ELF-1 (cell line): Measurements from ENCODE around the gene GALT.

Experiments used
- DNase-seq: peaks from one replicate; pipeline ENCODE4 v3.0.0-alpha.2; 2016; ENCODE audit warnings: low read depth, low spot score

Gene GALT

DNA sequence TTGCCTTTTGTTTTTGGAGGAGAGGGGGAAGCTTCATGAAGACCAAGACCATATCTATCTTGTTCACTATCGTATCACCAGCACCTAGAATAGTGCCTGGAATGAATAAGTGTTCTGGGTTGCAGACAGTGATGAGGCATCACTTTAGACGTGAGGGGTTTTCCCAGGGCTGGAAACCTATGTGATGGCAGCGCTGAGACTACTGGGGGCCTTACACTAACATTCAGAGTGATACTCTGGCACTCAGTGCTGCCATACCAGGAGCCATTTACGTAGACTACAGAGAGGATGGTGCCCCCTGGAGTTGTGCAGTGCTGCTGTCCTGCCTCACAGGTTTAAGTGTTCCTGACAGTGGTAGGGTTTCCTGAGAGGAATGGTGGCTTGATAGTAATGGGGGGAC lies 37.7 kb downstream of the GALT start:
- DNase-seq, result no peak

- no peak for DNase-seq
Observed at GRCh38 chr9:34684816-34685215, 38.3 kb downstream of the GALT start.

DNA sequence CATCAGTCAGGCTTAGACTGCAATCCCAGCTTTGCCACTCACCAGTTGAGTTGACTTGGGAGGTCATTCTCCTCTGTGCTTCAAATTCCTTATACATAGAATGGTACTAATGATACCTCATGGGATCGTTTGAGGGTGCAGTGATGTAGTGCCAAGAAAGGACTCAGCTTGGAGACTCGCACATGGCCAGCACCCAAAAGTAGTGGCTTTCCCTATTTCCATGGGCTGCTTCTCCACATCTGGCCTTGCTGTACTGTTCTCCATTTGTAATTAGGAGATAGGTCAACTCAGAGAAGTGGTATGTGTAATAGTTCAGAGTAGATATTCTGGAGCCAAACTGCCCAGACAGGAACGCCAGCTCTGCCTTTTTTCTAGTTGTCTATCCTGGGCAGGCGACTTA lies 39.1 kb downstream of the GALT start:
- no peak for DNase-seq

GRCh38 chr9:34686231-34686630 lies 39.8 kb downstream of the GALT start:
- no peak for DNase-seq

- no peak for DNase-seq
Observed at GRCh38 chr9:34686732-34687131, 40.3 kb downstream of the GALT start.

- no peak for DNase-seq
Observed at GRCh38 chr9:34687276-34688030, 41.0 kb downstream of the GALT start.

DNA sequence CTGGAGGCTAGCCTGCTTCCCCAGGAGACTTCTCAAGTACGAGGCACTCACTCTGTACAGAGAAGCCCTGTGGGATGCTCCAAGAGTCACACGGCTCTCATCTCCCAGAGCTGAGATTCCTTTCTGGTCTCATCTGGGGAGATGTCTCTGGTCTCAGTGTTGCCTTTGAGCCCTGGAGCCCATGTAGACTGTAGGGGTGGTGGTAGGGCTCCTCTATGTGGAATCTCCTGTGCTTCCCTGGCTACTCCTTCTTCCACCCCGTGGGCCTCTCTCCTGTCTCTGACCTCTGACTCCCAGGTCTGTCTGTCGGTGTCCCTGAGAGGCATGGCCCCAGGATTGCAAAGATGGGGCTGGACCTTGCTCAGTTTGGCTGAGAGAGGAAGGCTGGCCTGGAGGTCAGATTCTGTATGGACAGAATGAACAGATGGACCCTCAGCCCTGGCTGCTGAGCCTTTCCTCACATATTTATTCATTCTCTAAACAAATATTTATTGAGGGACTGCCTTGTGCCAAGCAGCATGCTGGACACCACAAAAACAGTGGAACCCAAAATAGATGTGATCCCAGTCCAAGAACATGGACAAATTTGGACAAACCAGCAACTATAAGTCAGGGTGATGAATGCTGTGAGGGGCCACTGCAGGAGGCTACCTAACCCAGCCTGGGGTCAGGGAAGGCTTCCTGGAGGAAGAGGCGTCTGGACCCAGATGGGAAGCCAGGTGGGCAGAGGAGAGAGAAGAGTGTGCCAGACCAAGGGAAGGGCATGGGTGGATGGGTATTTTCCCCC lies 42.0 kb downstream of the GALT start:
- no peak for DNase-seq

- no peak for DNase-seq
Observed at GRCh38 chr9:34689116-34689470, 42.6 kb downstream of the GALT start.

DNA sequence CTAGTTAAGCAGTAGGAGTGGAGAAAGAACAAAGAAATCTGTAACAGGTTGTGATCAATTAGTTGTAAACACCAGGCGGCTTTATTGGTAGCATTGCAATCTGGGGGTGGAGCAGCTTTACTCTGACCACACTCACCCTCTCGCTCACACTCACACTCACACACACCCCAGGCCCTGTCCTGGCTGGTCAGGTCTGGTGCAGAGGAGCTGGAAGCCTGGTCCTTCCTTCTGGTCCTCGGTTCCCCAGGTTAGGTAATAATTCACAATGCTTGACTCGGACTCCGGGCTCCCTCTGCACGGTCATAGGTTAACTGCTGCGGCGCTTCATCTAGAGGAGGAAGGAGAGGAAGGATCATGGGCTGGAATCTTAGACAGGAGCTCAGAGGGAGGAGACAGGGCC lies 43.0 kb downstream of the GALT start:
- DNase-seq, result no peak

DNA sequence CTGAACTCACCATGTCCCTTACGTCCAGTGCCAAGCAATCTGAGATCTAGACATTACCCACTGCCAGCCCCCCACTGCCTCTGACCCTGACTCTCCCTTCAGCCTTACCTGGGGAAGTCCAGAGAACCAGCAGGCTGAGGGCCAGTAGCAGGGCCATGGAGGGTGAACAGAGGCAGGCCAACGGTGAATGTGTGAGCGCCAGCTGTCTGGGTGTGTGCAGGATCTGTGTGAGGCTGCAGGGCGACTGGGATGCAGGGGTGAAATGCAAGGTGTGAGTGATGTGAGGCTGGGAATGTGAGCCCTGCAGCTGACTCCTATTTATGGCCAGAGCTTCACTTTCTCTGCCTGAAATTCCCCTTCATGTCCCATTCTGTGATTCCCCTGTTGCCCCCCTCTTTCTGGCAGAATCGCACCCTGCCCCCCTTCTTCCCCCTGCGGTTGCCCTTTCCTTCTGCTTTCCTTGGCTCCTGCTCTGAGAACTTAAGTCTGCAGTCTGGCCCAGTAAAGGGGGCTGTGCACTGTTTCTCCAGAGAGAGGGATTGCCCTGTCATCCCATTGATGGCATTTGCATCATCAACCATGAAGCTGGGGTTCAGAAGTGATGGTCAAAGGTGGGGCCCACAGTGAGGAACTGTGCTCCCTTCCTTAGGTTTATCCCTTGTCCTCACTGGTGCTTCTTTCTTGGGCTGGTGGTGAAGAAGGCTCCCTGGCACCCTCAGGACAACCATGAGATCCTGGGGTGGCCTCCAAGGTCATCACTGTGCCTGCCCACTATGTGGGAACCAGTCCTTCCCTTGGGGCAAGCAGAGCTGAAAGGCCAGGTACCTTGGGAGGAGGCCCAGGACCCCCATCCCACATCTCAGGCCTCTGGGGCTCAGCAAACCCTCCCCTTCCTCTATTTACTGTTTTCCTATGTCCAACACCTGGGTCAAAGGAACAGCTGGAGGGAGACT lies 44.8 kb downstream of the GALT start, which contains the start of gene CCL19:
Gene CCL19, minus strand, starts transcription at position 294 of the 953 bp plus-strand sequence. Its CDS starts 137 bp downstream, at position 157.
- DNase-seq, result no peak

DNA sequence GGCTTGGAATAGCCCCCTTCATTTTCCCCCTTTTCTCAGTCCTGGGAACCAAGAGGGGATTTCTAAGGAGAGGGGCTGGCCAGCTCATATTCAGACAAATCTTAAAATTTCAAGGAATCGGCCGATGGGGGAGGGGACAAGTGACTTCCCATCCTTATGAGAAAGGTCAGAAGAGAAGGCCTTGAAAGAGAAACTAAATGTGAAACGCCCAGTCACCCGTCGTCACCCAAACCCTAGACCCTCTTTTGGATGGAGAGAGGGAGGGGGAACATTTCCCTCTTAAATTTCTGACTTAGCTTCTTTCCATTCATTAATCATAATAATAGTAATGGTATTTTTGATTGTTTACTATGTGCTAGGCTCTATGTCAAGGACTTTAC lies 45.5 kb downstream of the GALT start:
- no peak for DNase-seq

GRCh38 chr9:34693560-34693959 lies 47.1 kb downstream of the GALT start:
- no peak for DNase-seq

DNA sequence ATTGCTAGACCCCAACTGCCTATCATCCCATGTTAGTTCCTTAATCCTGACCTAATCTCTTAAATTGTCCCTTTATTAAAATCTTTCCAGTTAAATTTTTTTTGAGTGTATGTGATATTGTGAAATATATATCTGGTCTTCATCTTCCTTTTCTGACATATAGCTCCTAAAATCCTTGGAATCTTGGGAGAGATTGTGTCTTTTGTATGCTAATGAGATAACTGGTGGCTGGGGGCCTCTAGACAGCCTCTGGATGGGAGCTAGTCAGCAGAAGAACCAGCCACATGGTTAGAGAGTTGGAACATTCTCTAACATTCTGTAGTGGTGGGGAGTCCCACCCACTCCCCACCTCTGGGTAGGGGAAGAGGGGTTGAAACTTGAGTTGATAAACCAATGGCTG lies 48.3 kb downstream of the GALT start:
- DNase-seq, result no peak
